Pons (tissue), 1 donor: ENCODE results near the gene CXCR3.
A peak's percentile ranks its signal among the peaks of the same experiment; 100 is the strongest.
"Not testable (repeated sequence)": the region's sequence is repeated elsewhere in the genome, so short reads cannot be mapped to it uniquely, and the experiment has no call there.

ENCODE experiments used
- DNase-seq: peaks from one replicate; pipeline ENCODE4 v3.0.0-alpha.2; 2016; ENCODE audit warnings: low spot score

Gene CXCR3

GRCh38 chrX:71609095-71609750 is 9.1 kb downstream of the CXCR3 start:
- no peak for DNase-seq

GRCh38 chrX:71607488-71607887 is 10.8 kb downstream of the CXCR3 start:
- DNase-seq, result no peak

- no peak for DNase-seq
These were observed 11.6 kb downstream of the CXCR3 start for GRCh38 chrX:71606536-71607216.

- DNase-seq, result no peak
These were observed 13.3 kb downstream of the CXCR3 start for GRCh38 chrX:71604796-71605568.

- DNase-seq, result no peak
These were observed 14.2 kb downstream of the CXCR3 start for GRCh38 chrX:71604141-71604540.

GRCh38 chrX:71603618-71604017 is 14.7 kb downstream of the CXCR3 start:
- DNase-seq, result no peak

GRCh38 chrX:71599965-71600364 is 18.3 kb downstream of the CXCR3 start:
- DNase-seq, result no peak

- DNase-seq, result not testable (repeated sequence)
These were observed 25.1 kb downstream of the CXCR3 start for GRCh38 chrX:71593210-71593609.

GRCh38 chrX:71586929-71587328 is 31.4 kb downstream of the CXCR3 start:
- no peak for DNase-seq

GRCh38 chrX:71581210-71581609 is 37.1 kb downstream of the CXCR3 start:
- DNase-seq, result no peak

GRCh38 chrX:71579990-71580380 is 38.3 kb downstream of the CXCR3 start:
- no peak for DNase-seq

- DNase-seq, result no peak
These were observed 38.9 kb downstream of the CXCR3 start for GRCh38 chrX:71579136-71579989.

- DNase-seq, result no peak
These were observed 39.8 kb downstream of the CXCR3 start, which contains the start of gene GCNA for GRCh38 chrX:71578253-71579135. GCNA (plus strand) TSS chrX:71578437; CDS start chrX:71580822, 2,385 bp downstream.

- no peak for DNase-seq
These were observed 40.6 kb downstream of the CXCR3 start for GRCh38 chrX:71577682-71578081.

- DNase-seq, result peak; percentile 7
These were observed 44.7 kb downstream of the CXCR3 start for GRCh38 chrX:71573590-71573989.

- not testable (repeated sequence) for DNase-seq
These were observed 46.9 kb downstream of the CXCR3 start for GRCh38 chrX:71571390-71571789.
